ENCODE data around the gene GAN. TPM values are rescaled to one million over a fixed set of nuclear protein-coding genes. Genes with fewer than 3 reads are reported as not detected.
A peak's percentile ranks its signal among the peaks of the same experiment; 100 is the strongest.

GAN gene
- total and polyA plus RNA-seq, 9 of the 15 experiments (the other 6 are each of a cell fraction or from before 2014, with no cell fraction given), result 0.83 to 15.1 (median 5.2) TPM

GRCh38 chr16:81319221-81319912, 4.6 kb downstream of the GAN start (continued):
- TF ChIP-seq REST (IDR thresholded peaks at IDR 0.05; ENCODE audit: borderline replicate concordance), result peak; percentile 41; the same call in 1 of the 2 replicates
- no peak for TF ChIP-seq REST (CRISPR knock-in tag; IDR thresholded peaks at IDR 0.05; ENCODE audit: low read depth)
- TF ChIP-seq SRSF1 (IDR thresholded peaks at IDR 0.05; ENCODE audit: low read depth, low read length), result no peak
- TF ChIP-seq ZBTB17 (CRISPR knock-in tag; IDR thresholded peaks at IDR 0.05), result peak; percentile 97
- no peak for TF ChIP-seq MXD1 (CRISPR knock-in tag; IDR thresholded peaks at IDR 0.05; ENCODE audit: borderline replicate concordance, poor library complexity, severe bottlenecking)
- no peak for TF ChIP-seq DNMT1 (IDR thresholded peaks at IDR 0.05)
- TF ChIP-seq ILK (tag; IDR thresholded peaks at IDR 0.05; ENCODE audit: borderline replicate concordance, low read depth), result no peak
- no peak for TF ChIP-seq IFI16 (CRISPR knock-in tag; IDR thresholded peaks at IDR 0.05)
- no peak for TF ChIP-seq TOE1 (IDR thresholded peaks at IDR 0.05; ENCODE audit: borderline replicate concordance)
- no peak for TF ChIP-seq TOE1 (CRISPR knock-in tag; IDR thresholded peaks at IDR 0.05; ENCODE audit: borderline replicate concordance, low read depth)
- TF ChIP-seq NFE2 (IDR thresholded peaks at IDR 0.05; ENCODE audit: low read depth), result peak; percentile 57
- TF ChIP-seq ZNF217 (CRISPR knock-in tag; IDR thresholded peaks at IDR 0.05), result no peak
- TF ChIP-seq HNRNPK (IDR thresholded peaks at IDR 0.05; ENCODE audit: low read depth, low read length, poor library complexity, severe bottlenecking), result no peak
- no peak for TF ChIP-seq POLR2B (IDR thresholded peaks at IDR 0.05; ENCODE audit: low read depth, partially characterized antibody)
- no peak for TF ChIP-seq BRD9 (IDR thresholded peaks at IDR 0.05; ENCODE audit: low read depth, partially characterized antibody)
- no peak for TF ChIP-seq RUNX1 (IDR thresholded peaks at IDR 0.05; ENCODE audit: low read depth)
